GM12878 (cell line): ENCODE measurements around the gene PRF1. TPM values are rescaled to one million over a fixed set of nuclear protein-coding genes. Genes with fewer than 3 reads are reported as not detected.

Source experiments
- ATAC-seq: fragments of 200-7000 bp; cut with Tn5 transposase; 3 replicates; pipeline ENCODE4 v1.9.1; 2020; ENCODE audit warnings: mild to moderate bottlenecking, moderate library complexity
- BruUV-seq: library from RNA; stranded (reverse); fragments of 400-500 nt; replicated peaks from 2 replicates; lab custom pipeline; 2021; lab: Mats Ljungman, UMichigan
- CTCF ChIA-PET: fragments of 300-600 bp; sonication (Branson Sonifier 250); formaldehyde crosslinking; extraction: SDS; loops from one replicate; lab custom pipeline; 2021; ENCODE audit warnings: inconsistent platforms; lab: Yijun Ruan, JAX
- POLR2A ChIA-PET: fragments of 350-600 bp; formaldehyde crosslinking; extraction: SDS; loops from one replicate; lab custom pipeline; 2021; ENCODE audit warnings: inconsistent platforms; lab: Charles Lee
- RAD21 ChIA-PET: fragments of 300-600 bp; sonication (Branson Sonifier 250); formaldehyde crosslinking; loops from one replicate; lab custom pipeline; 2023; ENCODE audit warnings: antibody characterized with exemption; ENCODE audit not compliant: unreplicated experiment; lab: Charles Lee
- SMC1A ChIA-PET: fragments of 300-600 bp; sonication (Branson Sonifier 250); formaldehyde crosslinking; loops from one replicate; lab custom pipeline; 2023; ENCODE audit not compliant: unreplicated experiment, uncharacterized antibody; lab: Charles Lee
- DNase-seq: peaks from one replicate; pipeline ENCODE4 v3.0.0-alpha.2; 2011; ENCODE audit warnings: low read depth, low spot score
- FAIRE-seq: peaks from 3 replicates; lab custom pipeline; 2011; peaks lifted over from hg19 to GRCh38; lab: Jason Lieb, UNC
- H2AFZ ChIP-seq: 2 replicates; pipeline ENCODE4 v1.6.0; 2011; ENCODE audit warnings: low read depth, low read length, control low read depth; ENCODE audit not compliant: control insufficient read depth
- H3K27ac ChIP-seq: 2 replicates; pipeline ENCODE4 v1.5.1; 2011; ENCODE audit warnings: control low read depth; ENCODE audit not compliant: control insufficient read depth, insufficient read depth
- H3K27me3 ChIP-seq, 2 experiments: replicated peaks in 1 of 2; 2 replicates each; pipeline versions ENCODE4 v1.6.0 to v1.6.1; 2011; ENCODE audit warnings: low read length in 1 of 2; ENCODE audit not compliant: control insufficient read depth in 2 of 2, insufficient read depth in 2 of 2
- H3K36me3 ChIP-seq, 2 experiments: 2 replicates each; pipeline ENCODE4 v1.5.1; 2011; ENCODE audit warnings: low read length in 1 of 2; ENCODE audit not compliant: control insufficient read depth in 2 of 2, insufficient read depth in 2 of 2
- H3K4me1 ChIP-seq: 2 replicates; pipeline ENCODE4 v1.6.1; 2011; ENCODE audit warnings: mild to moderate bottlenecking, low read length, moderate library complexity, mixed read lengths; ENCODE audit not compliant: control insufficient read depth, insufficient read depth
- H3K4me2 ChIP-seq: 2 replicates; pipeline ENCODE4 v1.6.0; 2011; ENCODE audit warnings: control low read depth; ENCODE audit not compliant: control insufficient read depth, insufficient read depth
- H3K4me3 ChIP-seq: fragments of 200-600 bp; sonication (generic); 2 replicates; pipeline ENCODE4 v1.5.1; 2016
- H3K79me2 ChIP-seq: 2 replicates; pipeline ENCODE4 v1.6.0; 2011; ENCODE audit warnings: low read length; ENCODE audit not compliant: control insufficient read depth, insufficient read depth
- H3K9ac ChIP-seq: 2 replicates; pipeline ENCODE4 v1.8.0; 2011; ENCODE audit warnings: low read length, control low read depth, mixed read lengths; ENCODE audit not compliant: control insufficient read depth, insufficient read depth
- H3K9me3 ChIP-seq: replicated peaks from 3 replicates; pipeline ENCODE4 v1.5.1; 2011; ENCODE audit warnings: mild to moderate bottlenecking, low read length; ENCODE audit not compliant: control insufficient read depth, insufficient read depth
- H4K20me1 ChIP-seq: 2 replicates; pipeline ENCODE4 v1.6.0; 2011; ENCODE audit not compliant: control insufficient read depth, insufficient read depth
- ATF2 ChIP-seq: IDR thresholded peaks from 2 replicates; pipeline ENCODE4 v1.6.1; 2012; ENCODE audit warnings: low read length, inconsistent platforms
- BCL11A ChIP-seq: IDR thresholded peaks from 2 replicates; pipeline ENCODE4 v1.6.1; 2011; ENCODE audit warnings: low read depth, low read length
- BMI1 ChIP-seq: fragments of 450-650 bp; IDR thresholded peaks from 2 replicates; pipeline ENCODE4 v1.6.1; 2016; ENCODE audit warnings: mild to moderate bottlenecking, moderate library complexity, borderline replicate concordance
- CBFB ChIP-seq: IDR thresholded peaks from 2 replicates; pipeline ENCODE4 v1.6.1; 2016; ENCODE audit warnings: antibody characterized with exemption, low read depth
- ETV6 ChIP-seq, 2 experiments: fragments of 450-650 bp in 1 of 2; IDR thresholded peaks in 1 of 2; conservative IDR thresholded peaks in 1 of 2; 2 replicates each; pipeline ENCODE4 v1.6.1; 2014; ENCODE audit warnings: antibody characterized with exemption in 1 of 2, borderline replicate concordance in 1 of 2, low read depth in 1 of 2, mild to moderate bottlenecking in 1 of 2, moderate library complexity in 1 of 2
- FOXK2 ChIP-seq: fragments of 450-650 bp; IDR thresholded peaks from 2 replicates; pipeline ENCODE4 v1.6.1; 2017; ENCODE audit warnings: mild to moderate bottlenecking, moderate library complexity
- IKZF1 ChIP-seq: fragments of 450-650 bp; conservative IDR thresholded peaks from 2 replicates; pipeline ENCODE4 v1.6.1; 2017; ENCODE audit warnings: antibody characterized with exemption, mild to moderate bottlenecking
- NFXL1 ChIP-seq: fragments of 450-650 bp; IDR thresholded peaks from 2 replicates; pipeline ENCODE4 v1.6.1; 2017; ENCODE audit warnings: antibody characterized with exemption, mild to moderate bottlenecking, borderline replicate concordance
- POLR2AphosphoS2 ChIP-seq: IDR thresholded peaks from 2 replicates; pipeline ENCODE4 v1.6.1; 2011; ENCODE audit warnings: low read depth, mild to moderate bottlenecking, low read length, improper control_type of control experiment, moderate library complexity
- POLR2AphosphoS5 ChIP-seq: IDR thresholded peaks from 2 replicates; pipeline ENCODE4 v1.6.1; 2011; ENCODE audit warnings: mild to moderate bottlenecking, low read length, inconsistent platforms
- RBBP5 ChIP-seq: fragments of 200-600 bp; sonication (generic); conservative IDR thresholded peaks from 2 replicates; pipeline ENCODE4 v1.6.1; 2016
- TCF12 ChIP-seq: IDR thresholded peaks from 2 replicates; pipeline ENCODE4 v1.6.1; 2011; ENCODE audit warnings: low read depth, mild to moderate bottlenecking, low read length
- YY1 ChIP-seq: IDR thresholded peaks from 2 replicates; pipeline ENCODE4 v1.6.1; 2011; ENCODE audit warnings: low read depth, mild to moderate bottlenecking, low read length
- ZNF207 ChIP-seq: fragments of 450-650 bp; IDR thresholded peaks from 2 replicates; pipeline ENCODE4 v1.6.1; 2014; ENCODE audit warnings: antibody characterized with exemption, mild to moderate bottlenecking, borderline replicate concordance
- ZZZ3 ChIP-seq: IDR thresholded peaks from 2 replicates; pipeline ENCODE4 v1.6.1; 2011; ENCODE audit warnings: low read depth; ENCODE audit not compliant: control insufficient read depth, insufficient read length
- WGBS: methylation state at CpG from one replicate; pipeline ENCODE4 v1.1.6; 2016; ENCODE audit warnings: low lambda C conversion rate; ENCODE audit not compliant: insufficient replicate concordance, insufficient coverage; ENCODE audit errors: missing lambda C conversion rate; 5-methylcytosine and 5-hydroxymethylcytosine counted together
- in situ Hi-C: fragments of 300-500 bp; cut with MboI; formaldehyde crosslinking; loops from 9 replicates; pipeline ENCODE4 v1.14.3; 2018; ENCODE audit warnings: mixed read lengths
- intact Hi-C: fragments of 100-400 bp; cut with micrococcal nuclease; formaldehyde crosslinking; loops from one replicate; pipeline ENCODE4 v1.14.2; 2022; ENCODE audit not compliant: unreplicated experiment
- polyA plus RNA-seq, 11 experiments: library from polyadenylated mRNA; depleted of rRNA in 4 of 11; unstranded in 6 of 11; stranded (reverse) in 5 of 11; fragments of >200 nt; fragmentation: Nextera tagmentation in 4 of 11; fragmentation: Illumina TruSeq in 1 of 11; extraction: Ambion mirVana in 4 of 11; extraction: Trizol in 1 of 11; gene quantifications; 1 replicate in 1 of 11; 2 replicates in 10 of 11; pipeline versions ENCODE4 v1.2.1 to v1.2.3, GENCODE V29; 2011 to 2016; ENCODE audit warnings: inconsistent platforms in 2 of 11, missing spikeins in 2 of 11, low read depth in 1 of 11
- total RNA-seq, 4 experiments: library from RNA; depleted of rRNA in 3 of 4; stranded (reverse); fragments of >200 nt in 3 of 4; fragmentation: Illumina TruSeq in 1 of 4; extraction: Trizol in 1 of 4; gene quantifications; 2 replicates each; pipeline versions ENCODE4 v1.2.1 to v1.2.3, GENCODE V29; 2013 to 2021

The PRF1 gene
- total and polyA plus RNA-seq, 10 of the 15 experiments (the other 5 are each of a cell fraction or from before 2014, with no cell fraction given) = 0.84 to 15.7 (median 1.3) TPM

GRCh38 chr10:70599791-70600190, 2.8 kb downstream of the PRF1 start:
- Histone ChIP-seq H3K27ac (no peak overlapping the region), H2AFZ (no peak overlapping the region), H3K9me3 (no peaks in the 10 kb centered on the region), H3K4me3 (no peak overlapping the region), H3K9ac (no peak overlapping the region), H3K27me3 (no peaks in the 10 kb centered on the region), H3K4me2 (no peak overlapping the region), H3K79me2 (no peaks in the 10 kb centered on the region), H3K4me1 (no peaks in the 10 kb centered on the region), H3K36me3 (no peaks in the 10 kb centered on the region), H4K20me1 (no peaks in the 10 kb centered on the region)
- DNase-seq = no peak
- ChIA-PET RAD21 (interaction anchor here (1.3 kb wide), 1 partner anchor 12 kb away, joined by 3 read pairs; no protein-coding TSS in a partner anchor), SMC1A (interaction anchor here (1.0 to 1.3 kb wide), 2 partner anchors 8 to 23 kb away, joined by 3 to 4 read pairs; no protein-coding TSS in a partner anchor), POLR2A (no interaction called here), CTCF (no interaction called here)
- FAIRE-seq = no peak
- TF ChIP-seq RBBP5 (no peak), ETV6 (conservative IDR thresholded peaks at IDR 0.05 in 1 of 2, IDR thresholded peaks at IDR 0.05 in 1 of 2; ENCODE audit: borderline replicate concordance in 1 of 2, low read depth in 1 of 2) (no peak), ZZZ3 (no peak), POLR2AphosphoS5 (no peak), BMI1 (no peak), POLR2AphosphoS2 (no peak), YY1 (no peak), BCL11A (no peak), NFXL1 (no peak), FOXK2 (no peak), IKZF1 (no peak), ATF2 (no peak), ZNF207 (no peak), TCF12 (no peak), CBFB (no peak)
- in situ Hi-C loops = no loop called here
- intact Hi-C loops = no loop called here
- WGBS = 84% methylated on average over 4 of the region's 4 CpGs
- no peak for ATAC-seq
- no TSS peak for BruUV-seq
